ENCODE measurements around the gene MID1IP1.

DNA sequence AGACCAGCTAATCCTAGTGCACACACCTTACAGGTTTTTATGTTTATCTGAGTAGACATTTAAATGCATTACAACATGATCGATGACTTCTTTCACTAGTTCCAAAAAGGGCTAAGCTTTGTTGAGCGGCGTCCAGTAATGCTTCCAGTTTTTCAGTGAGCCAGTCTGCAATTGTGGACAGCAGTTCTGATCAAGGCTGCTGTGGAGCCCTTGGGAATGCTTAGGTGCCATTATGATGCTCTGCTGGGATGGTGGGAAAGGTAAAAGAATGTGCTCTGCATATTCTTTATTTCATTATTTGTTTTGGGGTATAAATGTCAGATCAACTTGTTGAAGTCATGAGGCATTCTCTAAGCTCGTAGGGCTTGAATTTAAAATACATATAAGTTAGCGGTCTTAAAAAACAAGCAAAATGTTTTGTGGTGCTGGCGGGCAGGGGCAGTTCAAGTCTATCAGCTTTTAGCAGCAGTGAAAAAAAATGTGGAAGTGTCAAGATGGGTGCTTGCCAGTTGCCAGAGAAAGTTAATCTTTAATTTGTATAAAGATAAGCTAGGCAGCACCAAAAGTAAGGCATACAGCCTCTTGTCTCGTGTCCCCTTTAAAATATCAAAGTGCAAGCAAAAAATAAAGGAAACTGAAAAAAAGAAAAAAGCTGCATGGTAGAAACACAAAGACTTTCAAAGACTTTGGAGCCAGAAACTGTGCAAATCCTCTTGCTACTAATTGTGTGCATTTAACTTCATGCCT is 5.8 kb downstream of the MID1IP1 start:
- TF ChIP-seq, protein P1, sequence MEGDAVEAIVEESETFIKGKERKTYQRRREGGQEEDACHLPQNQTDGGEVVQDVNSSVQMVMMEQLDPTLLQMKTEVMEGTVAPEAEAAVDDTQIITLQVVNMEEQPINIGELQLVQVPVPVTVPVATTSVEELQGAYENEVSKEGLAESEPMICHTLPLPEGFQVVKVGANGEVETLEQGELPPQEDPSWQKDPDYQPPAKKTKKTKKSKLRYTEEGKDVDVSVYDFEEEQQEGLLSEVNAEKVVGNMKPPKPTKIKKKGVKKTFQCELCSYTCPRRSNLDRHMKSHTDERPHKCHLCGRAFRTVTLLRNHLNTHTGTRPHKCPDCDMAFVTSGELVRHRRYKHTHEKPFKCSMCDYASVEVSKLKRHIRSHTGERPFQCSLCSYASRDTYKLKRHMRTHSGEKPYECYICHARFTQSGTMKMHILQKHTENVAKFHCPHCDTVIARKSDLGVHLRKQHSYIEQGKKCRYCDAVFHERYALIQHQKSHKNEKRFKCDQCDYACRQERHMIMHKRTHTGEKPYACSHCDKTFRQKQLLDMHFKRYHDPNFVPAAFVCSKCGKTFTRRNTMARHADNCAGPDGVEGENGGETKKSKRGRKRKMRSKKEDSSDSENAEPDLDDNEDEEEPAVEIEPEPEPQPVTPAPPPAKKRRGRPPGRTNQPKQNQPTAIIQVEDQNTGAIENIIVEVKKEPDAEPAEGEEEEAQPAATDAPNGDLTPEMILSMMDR (IDR thresholded peaks at IDR 0.05), result no peak
- TF ChIP-seq POLR2A (IDR thresholded peaks at IDR 0.05) (no peak), EP300 (IDR thresholded peaks at IDR 0.05) (no peak), POLR2AphosphoS5 (IDR thresholded peaks at IDR 0.05) (no peak)
